HG02884 (cell line): Measurements from ENCODE around the gene CRABP2.

Experiments
- ATAC-seq: cut with Tn5 transposase; IDR thresholded peaks from one replicate; pipeline ENCODE4 v1.9.1; 2021; ENCODE audit warnings: mild to moderate bottlenecking, moderate library complexity; ENCODE audit not compliant: unreplicated experiment

Gene CRABP2

GRCh38 chr1:156709757-156710489 lies 4.5 kb upstream of the CRABP2 start:
- ATAC-seq: no peak

DNA sequence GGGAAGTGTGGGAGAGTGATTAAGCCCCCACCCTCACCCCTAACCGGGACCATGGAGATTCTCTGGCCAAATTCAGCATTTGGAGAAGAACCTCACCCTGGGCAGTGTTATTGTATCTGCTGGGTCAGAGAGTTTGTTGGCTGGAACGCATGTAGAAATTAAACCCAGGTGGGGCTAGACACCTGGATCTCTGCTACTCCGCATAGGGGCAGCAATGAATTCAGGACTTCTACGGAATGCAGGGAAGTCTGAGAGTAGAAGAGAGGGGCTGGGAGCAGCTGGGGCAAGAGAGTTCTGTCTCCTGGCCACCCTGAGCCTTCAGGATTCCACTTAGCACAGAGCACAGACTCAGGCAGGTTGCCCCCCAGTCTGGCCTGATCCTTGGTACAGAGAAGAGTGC lies 3.6 kb upstream of the CRABP2 start:
- no peak for ATAC-seq

DNA sequence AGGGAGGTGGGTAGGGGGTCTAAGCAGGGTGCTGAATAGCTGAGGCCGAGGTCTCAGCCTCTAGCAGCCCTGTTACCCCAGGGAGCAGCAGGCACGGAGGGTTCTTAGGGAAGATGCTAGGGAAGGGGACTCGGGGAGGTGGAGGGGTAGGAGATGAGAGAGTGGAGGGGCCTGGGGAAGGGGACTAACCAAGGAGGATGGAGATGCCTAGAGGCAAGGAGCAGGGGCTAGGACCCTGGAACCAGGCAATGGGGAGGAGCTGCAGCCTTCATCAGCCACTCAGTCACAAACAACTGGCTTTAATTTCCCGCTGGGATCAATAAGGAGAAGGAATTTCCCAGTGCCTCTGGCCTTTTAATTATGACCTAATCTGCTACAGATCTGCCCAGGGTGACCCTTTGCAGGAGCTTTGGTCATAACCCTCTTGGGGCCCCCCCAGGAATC lies 2.9 kb upstream of the CRABP2 start:
- no peak for ATAC-seq

- no peak for ATAC-seq
Measured at GRCh38 chr1:156707417-156708217, 2.2 kb upstream of the CRABP2 start.

DNA sequence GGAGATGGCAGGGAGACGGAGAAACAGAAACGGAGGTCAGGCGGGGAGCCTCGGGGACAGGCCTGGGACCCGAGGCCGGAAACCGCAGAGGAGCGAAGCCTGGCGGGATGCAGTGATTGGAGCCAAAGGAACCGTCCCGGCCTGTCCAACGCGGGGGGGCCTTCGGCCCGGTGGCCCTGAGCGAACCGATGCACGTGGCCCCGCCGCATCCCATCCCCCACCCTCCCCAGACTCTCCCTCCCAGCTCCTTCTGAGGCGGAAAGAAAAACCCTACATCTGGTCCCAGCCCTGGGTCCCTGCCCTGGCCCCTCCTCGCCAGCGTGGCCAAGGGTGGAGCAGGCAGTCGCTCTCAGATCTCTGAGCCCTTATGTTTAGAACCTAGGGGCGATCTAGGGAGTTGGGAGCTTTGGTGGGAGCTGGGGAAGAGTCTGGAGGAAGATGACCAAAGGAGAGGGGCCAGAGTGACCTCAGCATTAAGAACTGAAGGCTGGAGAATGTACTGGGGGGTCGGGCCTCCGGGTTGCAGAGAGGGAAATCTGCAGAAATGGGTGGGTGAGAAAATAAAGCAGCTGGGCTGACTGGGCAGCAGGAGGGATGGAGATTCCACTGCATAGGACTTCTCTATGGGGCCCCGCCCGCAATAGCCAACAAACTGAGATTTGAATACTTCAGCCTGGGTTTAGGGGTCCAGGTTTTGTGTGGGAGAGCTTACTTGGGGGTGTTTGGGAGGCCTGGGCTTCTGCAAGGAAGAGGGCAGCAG lies 1.5 kb upstream of the CRABP2 start:
- ATAC-seq: no peak

DNA sequence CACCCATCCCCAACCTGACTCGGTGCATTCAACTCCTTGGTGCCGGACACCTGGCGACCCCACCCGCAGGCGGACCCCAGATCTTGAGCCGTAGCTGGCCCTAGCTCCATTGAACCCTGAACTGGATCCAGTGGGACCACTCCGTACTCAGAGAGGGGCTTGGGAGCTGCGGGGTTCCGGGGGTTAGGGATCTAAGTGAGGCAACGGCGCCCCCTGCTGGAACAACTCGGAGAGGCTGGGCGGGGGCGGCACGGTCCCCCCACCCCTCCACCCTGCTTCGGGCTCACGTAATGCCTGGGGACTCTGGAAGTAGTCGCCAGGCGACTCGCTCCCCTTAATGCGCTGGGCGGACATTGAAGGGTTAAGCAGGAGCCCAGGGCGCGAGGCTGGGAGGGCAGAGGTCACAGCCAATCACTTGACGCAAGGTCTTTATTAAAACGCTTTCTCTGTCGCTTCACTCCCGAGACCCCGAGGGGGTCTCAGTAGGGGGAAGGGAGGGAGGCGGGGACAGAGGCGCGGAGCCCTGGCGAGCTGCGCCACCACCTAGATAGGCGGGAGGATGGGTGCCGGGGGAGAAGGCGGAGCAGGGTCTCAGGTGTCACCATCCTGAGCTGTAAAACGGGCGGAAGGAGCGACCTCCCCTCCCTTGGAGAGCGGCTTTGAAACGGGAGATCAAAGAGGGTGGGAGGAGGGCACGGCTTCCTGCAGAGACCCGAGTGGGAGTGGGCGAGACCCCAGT lies 704 bp upstream of the CRABP2 start:
- ATAC-seq: no peak

GRCh38 chr1:156704930-156705320 lies 458 bp downstream of the CRABP2 start:
- no peak for ATAC-seq

DNA sequence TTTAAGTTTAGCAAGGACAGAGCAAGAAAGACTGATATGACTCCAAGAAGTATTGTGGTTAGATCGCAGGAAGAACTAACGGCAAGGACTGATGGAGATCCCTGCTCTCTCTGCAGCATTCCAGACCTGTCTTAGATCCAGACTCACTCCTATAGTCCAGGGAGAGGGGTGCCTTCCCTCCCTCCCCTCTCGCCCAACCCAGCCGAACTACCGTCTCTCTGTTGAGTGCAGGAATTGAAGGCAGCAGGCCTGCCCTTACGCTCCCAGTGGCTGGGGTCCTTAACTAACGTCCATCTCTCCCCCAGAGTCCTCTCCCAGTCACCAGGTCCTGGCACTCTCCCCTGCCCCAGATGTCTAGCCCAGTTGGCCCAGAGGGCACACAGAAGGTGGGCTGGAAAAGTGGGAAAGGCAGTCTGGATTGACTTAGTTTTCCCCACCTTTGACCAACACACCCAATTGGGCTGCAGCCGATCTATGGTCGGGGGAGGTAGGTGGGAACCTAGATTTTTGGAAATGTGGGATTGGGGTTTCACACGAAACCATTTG lies 1.1 kb downstream of the CRABP2 start:
- ATAC-seq: no peak

DNA sequence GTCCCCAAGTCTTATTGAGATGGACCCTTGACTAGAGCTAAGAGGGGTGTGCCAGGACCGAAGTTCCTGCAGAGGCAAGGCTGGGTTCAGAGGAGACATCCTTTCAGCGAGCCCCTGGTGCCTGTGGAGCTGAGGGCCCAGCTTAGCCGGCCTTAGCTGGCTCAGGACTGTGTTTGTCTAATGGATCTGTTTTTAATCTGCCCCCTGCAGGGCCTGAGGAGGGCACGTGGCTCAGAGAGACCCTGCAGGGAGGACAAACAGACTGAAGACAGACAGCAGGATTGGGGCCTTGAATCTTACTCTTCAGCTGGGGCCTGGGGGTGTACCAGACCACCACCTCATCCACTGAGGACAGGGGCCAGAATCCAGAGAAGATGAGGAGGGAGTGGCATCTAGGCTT lies 1.6 kb downstream of the CRABP2 start:
- ATAC-seq: no peak

GRCh38 chr1:156703336-156703735 lies 2.0 kb downstream of the CRABP2 start:
- no peak for ATAC-seq

DNA sequence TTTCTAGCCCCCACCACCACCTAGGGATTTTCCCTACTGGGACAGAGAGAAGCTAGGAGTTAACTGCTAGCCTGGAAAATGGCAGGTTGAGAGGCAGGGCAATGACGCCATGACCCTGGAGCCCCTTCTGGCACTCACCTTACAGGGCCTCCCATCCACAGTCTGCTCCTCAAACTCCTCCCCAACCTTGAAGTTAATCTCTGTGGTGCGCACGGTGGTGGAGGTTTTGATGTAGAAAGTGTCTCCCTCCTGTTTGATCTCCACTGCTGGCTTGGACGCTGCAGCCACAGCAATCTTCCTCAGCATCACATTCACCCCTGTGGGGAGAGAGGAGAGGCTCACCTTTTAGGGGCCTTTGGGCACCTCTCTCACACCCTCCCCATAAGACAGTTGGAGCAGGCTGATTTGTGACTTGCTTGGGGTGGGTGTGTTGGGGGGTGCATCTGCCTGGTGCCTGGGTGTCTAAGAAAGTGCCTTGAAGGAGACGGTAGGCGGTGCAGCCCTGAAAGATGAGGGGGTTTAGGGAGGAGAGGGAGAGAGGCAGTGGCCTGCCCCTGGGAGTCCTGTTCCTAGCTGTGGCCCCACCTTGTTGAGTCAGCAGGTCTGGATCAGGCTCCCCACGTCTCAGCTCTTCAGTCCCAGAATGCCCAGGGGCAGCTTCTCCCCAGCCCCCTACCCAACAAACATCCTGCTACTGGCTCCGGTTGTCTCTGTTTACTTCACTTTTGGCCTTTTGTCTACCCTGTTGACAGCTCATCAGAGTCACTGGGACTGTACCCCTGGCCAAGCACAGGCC lies 4.4 kb downstream of the CRABP2 start:
- ATAC-seq: no peak

DNA sequence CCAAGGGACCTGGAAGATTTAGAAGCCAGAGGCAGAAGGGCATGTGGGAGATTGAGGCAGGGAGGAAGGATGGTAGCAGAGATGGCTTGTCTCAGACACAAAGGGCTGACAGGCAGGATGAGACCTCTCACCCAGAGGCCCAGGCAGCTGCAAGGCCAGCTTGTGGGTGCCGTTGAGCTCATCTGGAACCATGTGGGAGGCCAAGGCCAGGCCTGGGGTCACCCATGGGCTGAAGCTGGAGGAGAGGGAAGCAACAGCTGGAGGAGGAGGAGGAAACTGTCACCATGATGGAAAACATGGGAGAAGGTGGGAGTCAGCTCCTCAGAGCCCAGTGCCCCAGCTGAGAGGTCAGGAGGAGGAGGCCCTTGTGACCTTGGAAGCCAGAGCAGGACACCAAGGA lies 6.4 kb downstream of the CRABP2 start:
- no peak for ATAC-seq

GRCh38 chr1:156697481-156697880 lies 7.9 kb downstream of the CRABP2 start:
- no peak for ATAC-seq

GRCh38 chr1:156696755-156697154 lies 8.6 kb downstream of the CRABP2 start:
- ATAC-seq: no peak

DNA sequence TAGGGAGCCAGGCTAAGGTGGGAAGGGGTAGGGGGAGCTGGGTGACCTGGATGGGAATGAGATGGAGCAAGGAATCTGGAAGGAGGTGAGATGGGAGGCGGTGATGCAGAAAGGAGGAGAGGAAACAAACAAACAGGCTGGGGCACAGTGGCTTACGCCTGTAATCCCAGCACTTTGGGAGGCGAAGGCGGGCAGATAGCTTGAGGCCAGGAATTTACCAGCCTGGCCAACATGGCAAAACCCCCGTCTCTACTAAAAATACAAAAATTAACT lies 10.8 kb downstream of the CRABP2 start:
- ATAC-seq: no peak

DNA sequence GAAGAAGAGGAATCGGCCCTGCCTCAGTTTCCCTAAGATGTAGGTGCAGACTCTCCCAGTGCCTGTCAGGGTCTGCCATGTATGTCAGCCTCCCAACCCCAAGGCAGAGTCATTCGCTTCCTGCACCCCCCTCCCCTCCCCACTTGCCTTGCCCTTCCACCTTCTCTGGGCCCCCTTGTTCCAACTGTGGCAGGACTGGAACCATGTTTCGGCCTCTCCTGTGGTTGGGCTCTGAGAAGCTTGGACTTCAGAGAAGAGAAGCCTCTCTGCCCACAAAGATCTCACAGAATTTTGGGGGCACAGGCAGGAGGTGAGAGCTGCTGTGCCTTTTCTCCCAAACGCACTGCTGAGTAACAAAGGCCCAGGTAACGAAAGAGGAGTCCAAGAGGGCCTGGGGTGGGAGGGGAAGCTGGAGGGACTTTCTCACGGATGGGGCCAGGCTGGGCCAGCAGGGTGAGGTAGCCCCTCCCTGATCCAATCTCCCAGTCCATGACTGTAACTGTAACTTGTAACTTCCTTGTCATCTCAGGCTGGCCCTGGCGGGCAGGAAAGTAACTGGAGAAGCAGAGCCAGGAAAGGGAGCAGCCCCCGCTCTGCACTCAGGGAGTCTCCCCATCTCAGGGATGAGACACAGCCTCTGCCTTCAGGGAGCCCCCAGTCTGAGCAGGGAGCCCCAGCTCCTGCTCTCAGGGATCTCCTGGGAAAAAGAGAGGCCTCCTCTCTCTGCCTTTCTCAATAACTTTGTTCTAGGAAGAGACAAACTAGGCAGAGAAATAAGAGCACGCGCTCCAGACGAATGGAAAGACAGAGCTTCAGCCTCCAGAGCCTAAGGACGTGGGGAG lies 11.3 kb downstream of the CRABP2 start:
- no peak for ATAC-seq

DNA sequence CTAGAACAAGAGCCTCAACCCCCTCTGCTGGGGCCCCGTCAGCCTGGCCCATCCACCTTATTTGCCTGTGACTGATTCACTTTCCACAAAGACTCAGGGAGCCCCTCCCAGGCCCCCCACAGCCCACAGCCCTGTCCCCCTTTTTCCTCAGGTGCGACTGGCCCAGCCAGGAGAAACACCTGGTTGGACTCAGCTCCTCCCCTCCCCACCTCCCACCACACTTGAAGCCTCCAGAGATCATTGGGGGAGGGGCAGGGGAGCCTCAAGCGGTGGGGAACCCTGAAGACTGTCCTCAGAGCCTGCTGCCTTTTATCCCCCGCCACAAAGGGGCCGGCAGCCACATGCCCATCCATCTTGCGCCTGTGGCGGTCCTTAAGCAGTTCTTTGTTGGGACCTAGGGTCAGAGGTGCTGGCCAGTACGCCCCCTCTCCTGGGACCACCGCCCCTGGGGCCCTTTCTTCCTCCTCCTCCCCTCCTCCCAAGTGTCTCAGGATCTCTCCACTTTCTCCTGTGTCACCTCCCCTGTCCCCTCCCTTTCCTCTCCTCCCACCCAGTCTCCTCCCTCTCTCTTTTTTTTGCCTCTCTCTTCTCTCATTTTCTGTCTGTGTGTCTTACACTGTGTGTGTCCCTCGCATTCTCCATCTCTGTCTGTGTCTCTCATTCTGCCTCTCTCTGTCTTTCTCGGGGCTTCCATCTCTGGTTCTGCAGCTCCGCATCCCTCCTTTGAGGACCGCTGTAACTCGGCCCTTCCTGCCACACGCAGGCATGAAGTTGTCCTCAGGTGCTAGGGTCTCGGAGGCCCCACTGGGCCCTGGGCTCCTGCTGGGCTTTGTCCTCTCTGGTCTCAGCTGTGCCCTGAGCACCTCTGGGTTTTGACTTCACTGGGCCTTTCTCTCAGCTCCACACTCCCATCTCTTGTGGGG lies 12.2 kb downstream of the CRABP2 start:
- no peak for ATAC-seq

DNA sequence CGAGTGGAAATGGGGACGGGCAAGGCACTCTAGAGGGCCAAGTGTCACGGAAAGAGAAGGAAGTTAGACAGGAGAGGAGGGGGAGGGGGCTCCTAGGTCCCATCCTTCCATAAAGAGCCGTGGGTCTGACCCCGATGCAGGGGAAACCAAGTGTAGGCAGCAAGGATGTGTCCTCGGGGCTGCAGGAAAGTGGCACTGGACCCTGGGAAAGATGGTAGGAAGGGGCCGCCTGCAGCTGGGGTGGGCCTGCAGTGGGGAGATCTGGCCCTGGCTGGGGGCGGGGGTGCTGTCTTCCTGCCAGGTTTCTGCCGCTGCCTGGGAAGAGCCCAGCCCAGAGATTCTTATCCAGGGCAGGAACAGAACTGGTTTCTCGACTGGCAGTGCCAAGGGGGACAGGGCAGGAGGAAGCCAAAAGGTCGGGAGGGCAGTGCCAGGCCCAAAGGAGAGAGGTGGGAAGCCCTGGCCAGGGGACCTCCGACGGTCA lies 12.9 kb downstream of the CRABP2 start:
- no peak for ATAC-seq
